Measurements from ENCODE around the gene BCAP29. TPM values are rescaled to one million over a fixed set of nuclear protein-coding genes. Genes with fewer than 3 reads are reported as not detected.

BCAP29 gene
- total RNA-seq, 4 donors from 2014 or later = 36.9 to 107 (median 64.3) TPM

DNA sequence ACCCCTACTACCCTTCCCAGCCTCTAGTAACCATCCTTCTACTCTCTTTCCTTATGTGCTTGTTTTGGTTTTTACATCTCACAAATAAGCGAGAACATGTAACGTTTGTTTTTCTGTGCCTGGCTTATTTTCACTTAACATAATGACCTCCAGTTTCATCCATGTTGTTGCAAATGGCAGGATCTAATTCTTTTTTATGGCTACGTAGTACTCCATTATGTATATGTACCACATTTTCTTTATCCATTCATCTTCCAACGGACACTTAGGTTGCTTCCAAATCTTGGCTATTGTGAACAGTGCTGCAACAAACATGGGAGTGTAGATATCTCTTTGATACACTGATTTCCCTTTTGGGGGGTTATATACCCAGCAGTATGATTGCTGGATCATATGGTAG, 47.0 kb downstream of the BCAP29 start:
- DNase-seq (ENCODE audit: low spot score in 2 of 2) = no peak
- no peak overlapping the region for H3K4me3 ChIP-seq
- TF ChIP-seq POLR2AphosphoS5 (IDR thresholded peaks at IDR 0.05) = no peak
- TF ChIP-seq, protein P1, sequence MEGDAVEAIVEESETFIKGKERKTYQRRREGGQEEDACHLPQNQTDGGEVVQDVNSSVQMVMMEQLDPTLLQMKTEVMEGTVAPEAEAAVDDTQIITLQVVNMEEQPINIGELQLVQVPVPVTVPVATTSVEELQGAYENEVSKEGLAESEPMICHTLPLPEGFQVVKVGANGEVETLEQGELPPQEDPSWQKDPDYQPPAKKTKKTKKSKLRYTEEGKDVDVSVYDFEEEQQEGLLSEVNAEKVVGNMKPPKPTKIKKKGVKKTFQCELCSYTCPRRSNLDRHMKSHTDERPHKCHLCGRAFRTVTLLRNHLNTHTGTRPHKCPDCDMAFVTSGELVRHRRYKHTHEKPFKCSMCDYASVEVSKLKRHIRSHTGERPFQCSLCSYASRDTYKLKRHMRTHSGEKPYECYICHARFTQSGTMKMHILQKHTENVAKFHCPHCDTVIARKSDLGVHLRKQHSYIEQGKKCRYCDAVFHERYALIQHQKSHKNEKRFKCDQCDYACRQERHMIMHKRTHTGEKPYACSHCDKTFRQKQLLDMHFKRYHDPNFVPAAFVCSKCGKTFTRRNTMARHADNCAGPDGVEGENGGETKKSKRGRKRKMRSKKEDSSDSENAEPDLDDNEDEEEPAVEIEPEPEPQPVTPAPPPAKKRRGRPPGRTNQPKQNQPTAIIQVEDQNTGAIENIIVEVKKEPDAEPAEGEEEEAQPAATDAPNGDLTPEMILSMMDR (IDR thresholded peaks at IDR 0.05) = no peak
- no peak for TF ChIP-seq EP300 (IDR thresholded peaks at IDR 0.05)
- TF ChIP-seq POLR2A (IDR thresholded peaks at IDR 0.05) = no peak
- H3K27ac ChIP-seq = no peak overlapping the region
- peaks cover 3% of the 10 kb centered on the region for H3K36me3 ChIP-seq
- H3K4me1 ChIP-seq = no peaks in the 10 kb centered on the region
- no peaks in the 10 kb centered on the region for H3K9me3 ChIP-seq
- 97% methylated on average over 4 of the region's 4 CpGs for WGBS
- H3K27me3 ChIP-seq = no peaks in the 10 kb centered on the region

DNA sequence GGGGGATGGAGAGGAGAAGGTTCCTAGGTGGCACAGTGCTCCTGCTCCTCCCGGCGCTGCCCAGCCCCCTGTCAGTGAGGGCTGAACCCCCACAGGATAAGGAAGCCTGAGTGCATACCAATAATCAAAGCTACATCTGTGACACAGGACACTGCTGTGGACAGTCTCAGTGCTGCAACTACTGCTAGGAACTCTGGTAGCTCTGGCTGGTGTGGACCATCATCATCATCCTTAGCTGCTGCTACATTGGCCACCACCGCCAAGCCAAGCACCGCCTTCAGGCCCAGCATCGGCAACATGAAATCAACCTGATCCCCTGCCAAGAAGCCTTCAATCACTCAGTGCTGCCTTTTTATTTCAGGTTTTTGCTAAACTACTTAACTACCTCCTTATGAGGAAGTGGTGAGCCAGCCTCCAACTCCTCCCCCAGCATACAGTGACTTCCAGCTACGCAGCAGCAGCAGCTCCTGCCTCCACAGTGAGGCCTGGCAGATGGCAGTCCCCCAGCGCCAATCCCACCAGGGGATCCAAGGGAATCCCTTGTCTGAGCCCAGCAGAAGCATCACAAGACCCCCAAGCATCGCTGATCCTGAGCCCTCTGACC, 48.5 kb downstream of the BCAP29 start:
- 85% methylated on average over 8 of the region's 8 CpGs for WGBS
- no peaks in the 10 kb centered on the region for H3K4me1 ChIP-seq
- no peak for TF ChIP-seq POLR2AphosphoS5 (IDR thresholded peaks at IDR 0.05)
- TF ChIP-seq, protein P1 (IDR thresholded peaks at IDR 0.05) = no peak
- no peak for TF ChIP-seq POLR2A (IDR thresholded peaks at IDR 0.05)

DNA sequence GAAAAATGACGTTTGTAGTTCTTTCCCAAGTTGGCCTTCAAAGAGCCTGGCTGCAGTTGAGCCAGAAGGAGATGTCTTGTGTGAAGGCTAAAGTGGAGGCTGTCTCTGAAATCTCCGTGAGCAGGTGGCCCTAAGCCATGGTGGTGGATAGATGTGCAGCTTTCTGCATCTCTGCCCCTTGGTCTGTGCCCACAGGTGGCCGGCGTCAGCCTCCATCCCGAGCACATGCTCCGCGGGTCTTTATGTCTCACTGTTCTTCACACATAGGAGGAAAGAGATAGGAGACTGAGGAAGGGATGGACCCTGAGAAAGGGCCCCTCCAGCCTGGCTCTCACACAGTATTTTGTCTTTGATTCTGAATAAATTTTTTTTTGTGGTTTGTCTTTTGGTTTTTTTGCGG, 50.3 kb downstream of the BCAP29 start:
- no peak overlapping the region for H3K4me3 ChIP-seq
- H3K4me1 ChIP-seq = no peaks in the 10 kb centered on the region
- H3K27me3 ChIP-seq = no peaks in the 10 kb centered on the region
- H3K9me3 ChIP-seq = no peaks in the 10 kb centered on the region
- no peak for DNase-seq (ENCODE audit: low spot score in 2 of 2)
- H3K36me3 ChIP-seq = peaks cover 3% of the 10 kb centered on the region
- 92% methylated on average over 8 of the region's 8 CpGs for WGBS
- TF ChIP-seq, protein P1 (IDR thresholded peaks at IDR 0.05) = no peak
- TF ChIP-seq POLR2AphosphoS5 (IDR thresholded peaks at IDR 0.05) (no peak), POLR2A (IDR thresholded peaks at IDR 0.05) (no peak), EP300 (IDR thresholded peaks at IDR 0.05) (no peak)
- no peak overlapping the region for H3K27ac ChIP-seq

More for the DNA sequence above, 48.5 kb downstream of the BCAP29 start:
- Histone ChIP-seq H3K9me3 (no peaks in the 10 kb centered on the region), H3K36me3 (peaks cover 3% of the 10 kb centered on the region), H3K27me3 (no peaks in the 10 kb centered on the region), H3K27ac (no peak overlapping the region), H3K4me3 (no peak overlapping the region)
- no peak for DNase-seq (ENCODE audit: low spot score in 2 of 2)

DNA sequence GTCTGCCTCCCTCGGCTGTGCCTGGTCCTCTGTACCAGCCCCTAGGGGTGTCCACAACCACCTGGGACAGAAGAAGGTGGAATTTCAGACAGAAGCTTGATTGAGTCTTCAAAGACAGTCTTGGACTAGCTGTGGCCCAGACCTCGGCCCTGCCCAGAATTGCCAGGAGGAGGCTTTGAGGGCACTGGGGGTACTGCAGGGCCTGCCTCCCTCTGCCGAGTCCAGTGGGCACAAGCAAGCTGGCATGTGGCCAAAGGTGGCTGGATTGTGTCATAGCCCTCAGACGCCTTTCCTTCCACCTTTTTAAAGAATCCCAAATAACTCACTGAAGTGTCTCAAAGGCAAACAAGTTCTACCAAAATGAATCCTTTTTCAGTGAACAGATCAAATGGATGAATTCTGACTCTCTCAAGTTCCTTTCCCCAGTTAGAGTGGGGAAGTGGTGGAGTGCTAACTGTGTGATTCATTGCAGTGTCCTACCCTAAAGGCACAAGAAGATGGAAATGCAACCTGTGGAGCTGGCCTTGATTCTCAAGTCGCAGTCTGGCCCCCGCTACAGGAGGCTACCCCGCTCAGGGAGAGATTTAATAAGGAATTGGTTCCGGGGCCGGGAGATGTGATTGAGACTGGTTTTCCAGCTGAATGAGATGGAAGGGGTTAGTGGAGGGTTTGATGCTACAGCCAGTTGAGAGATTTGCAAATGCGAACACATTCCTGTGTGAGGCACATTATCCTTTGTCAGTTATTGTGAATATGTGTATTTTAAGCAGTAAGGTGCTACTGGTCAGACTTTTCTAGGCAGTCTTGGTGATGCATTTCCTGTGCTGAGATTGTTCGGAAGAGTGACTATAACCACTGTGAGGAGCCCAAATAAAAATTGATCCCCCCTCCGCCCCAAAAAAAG, 51.8 kb downstream of the BCAP29 start:
- Histone ChIP-seq H3K27me3 (no peaks in the 10 kb centered on the region), H3K27ac (no peak overlapping the region), H3K4me1 (no peaks in the 10 kb centered on the region), H3K9me3 (no peaks in the 10 kb centered on the region), H3K36me3 (peaks cover 3% of the 10 kb centered on the region), H3K4me3 (no peak overlapping the region)
- 94% methylated on average over 12 of the region's 12 CpGs for WGBS
- DNase-seq (ENCODE audit: low spot score in 2 of 2) = no peak
- TF ChIP-seq POLR2AphosphoS5 (IDR thresholded peaks at IDR 0.05) = no peak
- TF ChIP-seq EP300 (IDR thresholded peaks at IDR 0.05) = no peak
- no peak for TF ChIP-seq POLR2A (IDR thresholded peaks at IDR 0.05)
- TF ChIP-seq, protein P1 (IDR thresholded peaks at IDR 0.05) = no peak

DNA sequence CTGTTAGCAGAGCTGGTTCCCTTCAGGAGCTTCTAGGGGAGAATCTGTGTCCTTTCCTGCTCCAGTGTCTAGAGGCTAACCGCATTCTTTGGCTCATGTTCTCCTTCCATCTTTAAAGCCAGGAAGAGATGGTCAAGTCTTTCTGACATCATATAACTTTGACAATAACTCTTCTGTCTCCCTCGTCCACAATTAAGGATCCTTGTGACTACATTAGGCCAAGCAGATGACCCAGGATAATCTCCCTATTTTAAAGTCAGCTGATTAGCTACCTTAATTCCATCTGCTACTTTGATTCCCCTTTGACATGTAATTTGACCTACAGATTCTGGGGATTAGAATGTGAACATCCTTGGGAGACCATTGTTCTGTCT, 52.4 kb downstream of the BCAP29 start:
- Histone ChIP-seq H3K27me3 (no peaks in the 10 kb centered on the region), H3K36me3 (peaks cover 3% of the 10 kb centered on the region), H3K4me1 (no peaks in the 10 kb centered on the region), H3K27ac (no peak overlapping the region), H3K9me3 (no peaks in the 10 kb centered on the region), H3K4me3 (no peak overlapping the region)
- no peak for DNase-seq (ENCODE audit: low spot score in 2 of 2)
- WGBS = 87% methylated on average over 2 of the region's 2 CpGs
- TF ChIP-seq POLR2AphosphoS5 (IDR thresholded peaks at IDR 0.05) = no peak
- TF ChIP-seq, protein P1 (IDR thresholded peaks at IDR 0.05) = no peak
- TF ChIP-seq EP300 (IDR thresholded peaks at IDR 0.05) = no peak
- TF ChIP-seq POLR2A (IDR thresholded peaks at IDR 0.05) = no peak

All from suprapubic skin (tissue), 4 donors.